Upper lobe of left lung (tissue), 6 donors: Measurements from ENCODE around the gene ZNF710. TPM values are rescaled to one million over a fixed set of nuclear protein-coding genes. Genes with fewer than 3 reads are reported as not detected.

Source experiments
- ATAC-seq, 2 donors: fragments of 200-7000 bp; cut with Tn5 transposase; one replicate each; pipeline ENCODE4 v1.9.1; 2022; ENCODE audit warnings: mild to moderate bottlenecking in 2 of 2, moderate library complexity in 2 of 2; ENCODE audit not compliant: low FRiP score in 2 of 2
- DNase-seq, 2 donors: peaks; one replicate each; pipeline ENCODE4 v3.0.0-alpha.2; 2019 to 2020
- H3K27ac ChIP-seq, 4 donors: fragments of 200-600 bp; sonication (generic); one replicate each; pipeline ENCODE4 v1.5.1; 2016 to 2019
- H3K27me3 ChIP-seq, 4 donors: fragments of 200-600 bp; sonication (generic); one replicate each; pipeline ENCODE4 v1.5.1; 2017 to 2019
- H3K36me3 ChIP-seq, 4 donors: fragments of 200-600 bp; sonication (generic); one replicate each; pipeline ENCODE4 v1.5.1; 2016 to 2019
- H3K4me1 ChIP-seq, 4 donors: fragments of 200-600 bp; sonication (generic); one replicate each; pipeline ENCODE4 v1.5.1; 2018 to 2019
- H3K4me3 ChIP-seq, 4 donors: fragments of 200-600 bp; sonication (generic); one replicate each; pipeline ENCODE4 v1.5.1; 2017 to 2019; ENCODE audit warnings: mild to moderate bottlenecking in 2 of 4, moderate library complexity in 1 of 4
- H3K9me3 ChIP-seq, 4 donors: fragments of 200-600 bp; sonication (generic); one replicate each; pipeline ENCODE4 v1.5.1; 2018 to 2019
- EP300 ChIP-seq, 4 donors: sonication (generic); formaldehyde crosslinking; IDR thresholded peaks; one replicate each; pipeline ENCODE4 v1.5.1; 2017; ENCODE audit warnings: antibody characterized with exemption in 4 of 4, control low read depth in 2 of 4
- POLR2A ChIP-seq, 4 donors: fragments of 450-650 bp; IDR thresholded peaks; one replicate each; pipeline ENCODE4 v1.5.1; 2016 to 2017; ENCODE audit warnings: antibody characterized with exemption in 4 of 4, mild to moderate bottlenecking in 2 of 4
- POLR2AphosphoS5 ChIP-seq, 2 donors: sonication (generic); formaldehyde crosslinking; IDR thresholded peaks; one replicate each; pipeline ENCODE4 v1.5.1; 2017; ENCODE audit warnings: antibody characterized with exemption in 2 of 2
- WGBS, 2 donors: methylation state at CpG; one replicate each; pipeline ENCODE4 v1.1.5; 2017 to 2018; 5-methylcytosine and 5-hydroxymethylcytosine counted together
- total RNA-seq, 6 donors: library from RNA; depleted of rRNA in 4 of 6; stranded (reverse); fragments of >200 nt in 4 of 6; gene quantifications; one replicate each; pipeline versions ENCODE4 v1.1.0 to v1.2.1, GENCODE V29; 2016 to 2021
- TF ChIP-seq, protein P1 (sequence below), 6 experiments: fragments of 450-650 bp in 4 of 6; fragments of 200-600 bp in 2 of 6; sonication (generic) in 2 of 6; IDR thresholded peaks; one replicate each; pipeline ENCODE4 v1.5.1; 2016 to 2019; ENCODE audit warnings: antibody characterized with exemption in 6 of 6
- donor health status: DM: no; HTN: no; CAD: no; lungs with moderate emphysema.
- donor health status: DM: no; HTN: yes; CAD: no; lungs with severe emphysema.

ZNF710 gene
- total RNA-seq, 6 donors from 2014 or later, result 26.0 to 51.3 (median 44.5) TPM

- TF ChIP-seq, protein P1, sequence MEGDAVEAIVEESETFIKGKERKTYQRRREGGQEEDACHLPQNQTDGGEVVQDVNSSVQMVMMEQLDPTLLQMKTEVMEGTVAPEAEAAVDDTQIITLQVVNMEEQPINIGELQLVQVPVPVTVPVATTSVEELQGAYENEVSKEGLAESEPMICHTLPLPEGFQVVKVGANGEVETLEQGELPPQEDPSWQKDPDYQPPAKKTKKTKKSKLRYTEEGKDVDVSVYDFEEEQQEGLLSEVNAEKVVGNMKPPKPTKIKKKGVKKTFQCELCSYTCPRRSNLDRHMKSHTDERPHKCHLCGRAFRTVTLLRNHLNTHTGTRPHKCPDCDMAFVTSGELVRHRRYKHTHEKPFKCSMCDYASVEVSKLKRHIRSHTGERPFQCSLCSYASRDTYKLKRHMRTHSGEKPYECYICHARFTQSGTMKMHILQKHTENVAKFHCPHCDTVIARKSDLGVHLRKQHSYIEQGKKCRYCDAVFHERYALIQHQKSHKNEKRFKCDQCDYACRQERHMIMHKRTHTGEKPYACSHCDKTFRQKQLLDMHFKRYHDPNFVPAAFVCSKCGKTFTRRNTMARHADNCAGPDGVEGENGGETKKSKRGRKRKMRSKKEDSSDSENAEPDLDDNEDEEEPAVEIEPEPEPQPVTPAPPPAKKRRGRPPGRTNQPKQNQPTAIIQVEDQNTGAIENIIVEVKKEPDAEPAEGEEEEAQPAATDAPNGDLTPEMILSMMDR (IDR thresholded peaks at IDR 0.05), result no peak
- TF ChIP-seq EP300 (IDR thresholded peaks at IDR 0.05) (no peak), POLR2A (IDR thresholded peaks at IDR 0.05) (no peak), POLR2AphosphoS5 (IDR thresholded peaks at IDR 0.05) (no peak)
- 81 to 96% methylated on average over 4 of the region's 4 CpGs for WGBS, 2 donors
- H3K27me3 ChIP-seq, result no peaks in the 10 kb centered on the region
- no peak for ATAC-seq
- H3K4me1 ChIP-seq, result peaks cover 46 to 58% (median 51%) of the 10 kb centered on the region in 4 donors
- H3K4me3 ChIP-seq, result no peak overlapping the region
- H3K9me3 ChIP-seq, result no peaks in the 10 kb centered on the region
- DNase-seq, result no peak
- peak overlapping the region in 2 of 4 donors; percentile 82 to 86 for H3K27ac ChIP-seq
- no peaks in the 10 kb centered on the region for H3K36me3 ChIP-seq
These were observed 43.8 kb downstream of the ZNF710 start for GRCh38 chr15:90044916-90045371.

DNA sequence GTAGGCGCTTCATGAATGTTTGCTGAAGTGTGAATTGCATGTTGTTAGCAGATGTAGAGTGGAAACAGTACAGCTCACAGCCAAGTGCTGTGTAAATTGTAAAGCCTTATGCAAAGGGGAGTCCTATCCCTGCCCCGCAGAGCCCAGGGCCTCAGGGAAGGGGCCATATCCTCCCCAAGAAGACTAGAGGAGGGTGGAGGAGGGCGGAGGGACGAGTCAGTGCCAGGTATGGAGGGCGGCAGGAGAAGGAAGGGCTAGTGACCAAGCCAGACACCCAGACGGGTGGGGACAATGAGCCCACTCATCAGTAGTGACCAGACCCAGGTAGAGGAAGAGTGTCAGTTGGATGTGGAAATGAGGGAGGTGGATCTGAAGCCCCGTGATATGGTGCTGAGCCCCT, 45.2 kb downstream of the ZNF710 start:
- 71 to 75% methylated on average over 7 of the region's 7 CpGs for WGBS, 2 donors
- Histone ChIP-seq H3K4me3 (no peak overlapping the region), H3K9me3 (no peaks in the 10 kb centered on the region), H3K27ac (peak overlapping the region; percentile 80 to 87 (median 84)), H3K36me3 (no peaks in the 10 kb centered on the region), H3K27me3 (no peaks in the 10 kb centered on the region), H3K4me1 (peaks cover 35 to 46% (median 39%) of the 10 kb centered on the region in 4 donors)
- no peak for DNase-seq
- peak in 1 of 2 donors; percentile 6 for ATAC-seq
- TF ChIP-seq POLR2A (IDR thresholded peaks at IDR 0.05), result no peak
- TF ChIP-seq EP300 (IDR thresholded peaks at IDR 0.05), result no peak
- no peak for TF ChIP-seq POLR2AphosphoS5 (IDR thresholded peaks at IDR 0.05)

DNA sequence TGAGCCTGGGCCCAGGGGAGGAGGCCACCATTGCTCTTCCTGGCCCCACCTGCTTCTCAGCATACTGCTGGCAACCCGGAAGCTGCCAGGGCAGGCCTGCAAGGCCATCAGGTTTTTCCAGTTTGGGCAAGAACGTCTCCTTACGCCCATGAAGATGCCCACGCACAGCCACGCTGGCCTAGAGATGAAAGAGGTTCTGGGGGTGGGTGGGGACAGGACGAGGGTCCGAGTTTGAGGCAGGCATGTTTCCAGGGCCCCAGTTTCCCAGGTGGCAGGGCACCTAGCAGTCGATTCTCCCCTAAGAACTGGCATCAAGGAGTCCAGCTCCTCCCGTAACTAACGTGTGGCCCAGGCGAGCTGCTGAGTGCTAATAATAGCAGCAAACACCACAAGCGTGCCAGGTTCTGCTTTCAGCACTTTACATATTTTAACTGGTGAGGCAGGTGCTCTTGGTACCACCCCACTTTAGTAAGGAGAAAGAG, 45.8 kb downstream of the ZNF710 start:
- ATAC-seq (peak; percentile 54 to 84), DNase-seq (peak in 1 of 2 donors; percentile 87)
- peak overlapping the region; percentile 80 to 87 (median 84) for H3K27ac ChIP-seq
- no peak overlapping the region for H3K4me3 ChIP-seq
- H3K36me3 ChIP-seq, result no peaks in the 10 kb centered on the region
- no peaks in the 10 kb centered on the region for H3K27me3 ChIP-seq
- no peaks in the 10 kb centered on the region for H3K9me3 ChIP-seq
- H3K4me1 ChIP-seq, result peaks cover 35 to 51% (median 41%) of the 10 kb centered on the region in 4 donors
- WGBS, 2 donors, result 60 to 67% methylated on average over 3 to 9 of the region's 12 CpGs
- peak in 1 of 2 donors; percentile 53 for TF ChIP-seq POLR2AphosphoS5 (IDR thresholded peaks at IDR 0.05)
- TF ChIP-seq, protein P1 (IDR thresholded peaks at IDR 0.05), result no peak
- peak in 1 of 4 donors; percentile 21 for TF ChIP-seq POLR2A (IDR thresholded peaks at IDR 0.05)
- TF ChIP-seq EP300 (IDR thresholded peaks at IDR 0.05), result peak in 1 of 4 donors; percentile 64

- DNase-seq (no peak), ATAC-seq (no peak)
- H3K4me1 ChIP-seq, result peaks cover 35 to 55% (median 44%) of the 10 kb centered on the region in 4 donors
- no peak overlapping the region for H3K4me3 ChIP-seq
- no peaks in the 10 kb centered on the region for H3K36me3 ChIP-seq
- H3K27ac ChIP-seq, result peak overlapping the region; percentile 70 to 86 (median 81)
- H3K9me3 ChIP-seq, result no peaks in the 10 kb centered on the region
- H3K27me3 ChIP-seq, result no peaks in the 10 kb centered on the region
- 56 to 62% methylated on average over 1 to 9 of the region's 9 CpGs for WGBS, 2 donors
- TF ChIP-seq EP300 (IDR thresholded peaks at IDR 0.05), result no peak
- TF ChIP-seq POLR2AphosphoS5 (IDR thresholded peaks at IDR 0.05), result no peak
- no peak for TF ChIP-seq POLR2A (IDR thresholded peaks at IDR 0.05)
- TF ChIP-seq, protein P1 (IDR thresholded peaks at IDR 0.05), result no peak
These were observed 46.9 kb downstream of the ZNF710 start for GRCh38 chr15:90047956-90048575.

GRCh38 chr15:90049030-90049429, 47.9 kb downstream of the ZNF710 start:
- ATAC-seq (no peak), DNase-seq (no peak)
- no peak overlapping the region for H3K4me3 ChIP-seq
- H3K36me3 ChIP-seq, result no peaks in the 10 kb centered on the region
- TF ChIP-seq EP300 (IDR thresholded peaks at IDR 0.05), result no peak
- peaks cover 36 to 57% (median 46%) of the 10 kb centered on the region in 4 donors for H3K4me1 ChIP-seq
- H3K27ac ChIP-seq, result peak overlapping the region in 3 of 4 donors; percentile 70 to 86 (median 82)
- H3K27me3 ChIP-seq, result no peaks in the 10 kb centered on the region
- 95 to 100% methylated on average over 5 of the region's 5 CpGs for WGBS, 2 donors
- no peaks in the 10 kb centered on the region for H3K9me3 ChIP-seq
